Testis (tissue), 2 donors: Measurements from ENCODE around the gene ADGRB3.

Experiments used
- POLR2A ChIP-seq: fragments of 450-650 bp; IDR thresholded peaks from one replicate; pipeline ENCODE4 v1.6.1; 2017; ENCODE audit warnings: antibody characterized with exemption, mild to moderate bottlenecking, moderate library complexity
- TF ChIP-seq, protein P1 (sequence below), 3 experiments: fragments of 450-650 bp in 2 of 3; fragments of 200-600 bp in 1 of 3; sonication (generic) in 1 of 3; IDR thresholded peaks; one replicate each; pipeline ENCODE4 v1.5.1; 2016 to 2019; ENCODE audit warnings: antibody characterized with exemption in 3 of 3, mild to moderate bottlenecking in 2 of 3, moderate library complexity in 1 of 3

DNA sequence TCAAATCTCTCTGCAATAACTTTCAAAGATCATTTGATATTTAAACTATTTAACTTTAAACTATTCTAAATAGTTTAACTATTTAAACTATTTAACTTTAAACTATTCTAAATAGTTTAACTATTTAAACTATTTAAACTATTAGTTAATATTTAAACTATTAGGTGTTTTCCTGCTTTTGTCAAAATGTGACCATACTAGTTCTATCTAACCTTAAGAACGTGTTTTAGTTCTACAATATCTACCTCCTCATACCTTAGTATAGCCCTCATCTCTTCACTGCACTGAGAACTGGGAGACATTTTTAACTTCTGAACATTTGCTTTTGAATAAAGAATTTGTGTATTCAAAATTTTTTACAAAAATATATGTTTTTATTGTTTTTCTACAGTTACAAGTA lies 429.1 kb downstream of the ADGRB3 start:
- no peak for TF ChIP-seq POLR2A
- TF ChIP-seq, protein P1, sequence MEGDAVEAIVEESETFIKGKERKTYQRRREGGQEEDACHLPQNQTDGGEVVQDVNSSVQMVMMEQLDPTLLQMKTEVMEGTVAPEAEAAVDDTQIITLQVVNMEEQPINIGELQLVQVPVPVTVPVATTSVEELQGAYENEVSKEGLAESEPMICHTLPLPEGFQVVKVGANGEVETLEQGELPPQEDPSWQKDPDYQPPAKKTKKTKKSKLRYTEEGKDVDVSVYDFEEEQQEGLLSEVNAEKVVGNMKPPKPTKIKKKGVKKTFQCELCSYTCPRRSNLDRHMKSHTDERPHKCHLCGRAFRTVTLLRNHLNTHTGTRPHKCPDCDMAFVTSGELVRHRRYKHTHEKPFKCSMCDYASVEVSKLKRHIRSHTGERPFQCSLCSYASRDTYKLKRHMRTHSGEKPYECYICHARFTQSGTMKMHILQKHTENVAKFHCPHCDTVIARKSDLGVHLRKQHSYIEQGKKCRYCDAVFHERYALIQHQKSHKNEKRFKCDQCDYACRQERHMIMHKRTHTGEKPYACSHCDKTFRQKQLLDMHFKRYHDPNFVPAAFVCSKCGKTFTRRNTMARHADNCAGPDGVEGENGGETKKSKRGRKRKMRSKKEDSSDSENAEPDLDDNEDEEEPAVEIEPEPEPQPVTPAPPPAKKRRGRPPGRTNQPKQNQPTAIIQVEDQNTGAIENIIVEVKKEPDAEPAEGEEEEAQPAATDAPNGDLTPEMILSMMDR (IDR thresholded peaks at IDR 0.05), result no peak
